Stomach (tissue), 9 donors: ENCODE results near the gene MYO1B. TPM values are rescaled to one million over a fixed set of nuclear protein-coding genes. Genes with fewer than 3 reads are reported as not detected.

Experiments
- DNase-seq, 2 donors: peaks; one replicate each; pipeline versions ENCODE4 v3.0.0 to v3.0.0-alpha.2; 2013 to 2019
- H3K27ac ChIP-seq, 5 donors: fragments of 200-600 bp in 4 of 5; sonication (generic) in 4 of 5; one replicate each; pipeline ENCODE4 v1.5.1; 2013 to 2019; ENCODE audit warnings: mild to moderate bottlenecking in 1 of 5, moderate library complexity in 1 of 5
- H3K27me3 ChIP-seq, 3 donors: fragments of 200-600 bp; sonication (generic); one replicate each; pipeline ENCODE4 v1.5.1; 2017 to 2019; ENCODE audit warnings: mixed run types in 1 of 3
- H3K36me3 ChIP-seq, 4 donors: fragments of 200-600 bp; sonication (generic); 1 replicate in 3 of 4; 2 replicates in 1 of 4; pipeline ENCODE4 v1.5.1; 2016 to 2019
- H3K4me1 ChIP-seq, 4 donors: fragments of 200-600 bp; sonication (generic); one replicate each; pipeline ENCODE4 v1.5.1; 2016 to 2019
- H3K4me3 ChIP-seq, 4 donors: fragments of 200-600 bp; sonication (generic) in 3 of 4; one replicate each; pipeline ENCODE4 v1.5.1; 2016 to 2019; ENCODE audit warnings: mild to moderate bottlenecking in 1 of 4
- H3K9me3 ChIP-seq, 4 donors: fragments of 200-600 bp; sonication (generic); one replicate each; pipeline ENCODE4 v1.5.1; 2016 to 2019
- CTCF ChIP-seq, 7 experiments: fragments of 450-650 bp in 4 of 7; fragments of 200-600 bp in 3 of 7; sonication (generic) in 3 of 7; IDR thresholded peaks; one replicate each; pipeline ENCODE4 v1.5.1; 2016 to 2019; ENCODE audit warnings: antibody characterized with exemption in 7 of 7, control low read depth in 2 of 7, mild to moderate bottlenecking in 1 of 7
- EP300 ChIP-seq: sonication (generic); formaldehyde crosslinking; IDR thresholded peaks from one replicate; pipeline ENCODE4 v1.6.1; 2017; ENCODE audit warnings: antibody characterized with exemption
- POLR2A ChIP-seq, 4 donors: fragments of 450-650 bp; IDR thresholded peaks; one replicate each; pipeline ENCODE4 v1.6.1; 2016; ENCODE audit warnings: antibody characterized with exemption in 4 of 4, control low read depth in 2 of 4, mild to moderate bottlenecking in 1 of 4, moderate library complexity in 1 of 4
- POLR2AphosphoS5 ChIP-seq, 3 donors: sonication (generic); formaldehyde crosslinking; IDR thresholded peaks; one replicate each; pipeline ENCODE4 v1.6.1; 2016; ENCODE audit warnings: antibody characterized with exemption in 3 of 3
- WGBS, 5 donors: extraction: QIAGEN DNeasy Blood & Tissue Kit in 3 of 5; methylation state at CpG; one replicate each; pipeline versions ENCODE4 v1.1.5 to v1.1.7; 2013 to 2018; 5-methylcytosine and 5-hydroxymethylcytosine counted together
- intact Hi-C: fragments of 100-400 bp; cut with DNase I; formaldehyde crosslinking; loops from one replicate; pipeline ENCODE4 v1.15.1; 2023; ENCODE audit warnings: low total_unique reads
- polyA plus RNA-seq, 3 donors: library from polyadenylated mRNA; stranded (reverse); fragments of 200-250 nt; gene quantifications; one replicate each; pipeline ENCODE4 v1.2.3, GENCODE V29; 2013
- total RNA-seq, 5 donors: library from RNA; depleted of rRNA; stranded (reverse); fragments of >200 nt; gene quantifications; one replicate each; pipeline versions ENCODE4 v1.1.0 to v1.2.3, GENCODE V29; 2014 to 2016
- donor health status: healthy with polysubstance abuse.
- donor health status: Bipolar disorder and iron deficiency.
- donor health status: healthy.

MYO1B gene
- total and polyA plus RNA-seq, 8 donors = 6.1 to 123 (median 16.4) TPM

DNA sequence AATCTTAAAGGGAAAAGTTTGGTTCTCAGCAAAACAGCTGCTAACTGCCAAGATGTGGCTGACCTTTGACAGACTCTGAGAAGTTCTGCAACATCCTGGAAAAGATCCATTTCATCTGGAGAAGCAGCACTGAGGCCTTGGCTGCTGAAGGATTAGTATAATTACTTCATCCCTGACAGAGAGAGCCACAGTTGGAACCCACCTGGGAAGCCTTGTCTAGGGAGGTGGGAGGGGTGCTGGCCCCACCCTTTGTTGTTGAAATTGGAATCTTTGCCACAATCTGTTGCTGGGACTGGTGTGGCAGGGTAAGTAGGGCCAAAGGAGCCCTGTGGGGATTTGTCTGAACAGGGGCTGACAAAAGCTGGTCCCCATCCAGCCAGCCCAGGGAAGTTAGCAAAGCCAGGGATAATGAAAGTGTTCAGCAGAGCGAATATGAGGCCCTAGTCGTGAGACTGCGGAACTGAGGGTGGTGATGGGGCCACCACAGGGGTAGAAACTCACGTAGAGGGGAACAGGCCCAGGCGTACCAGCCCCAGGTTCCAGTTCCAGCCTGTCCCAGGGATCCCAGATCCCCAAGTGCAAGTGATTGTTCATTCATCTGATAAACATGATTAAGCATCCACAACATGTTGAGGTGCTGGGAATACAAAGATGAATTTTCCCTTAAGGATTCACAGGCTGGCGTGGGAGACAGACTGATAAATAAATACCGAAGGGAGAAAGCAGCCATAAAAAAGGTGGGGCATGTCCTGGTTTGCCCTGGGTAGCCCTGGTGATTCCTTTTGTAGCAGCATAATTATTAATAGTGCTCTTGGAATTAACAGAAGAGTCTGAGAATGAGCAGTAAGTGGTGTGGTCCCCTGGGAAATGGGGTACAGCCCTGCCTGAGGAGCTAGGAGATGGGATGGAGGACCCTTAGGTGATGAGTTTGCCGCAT is 60.0 kb downstream of the MYO1B start:
- DNase-seq = peak in 1 of 2 donors; percentile 83
- no peaks in the 10 kb centered on the region for H3K36me3 ChIP-seq
- H3K4me1 ChIP-seq = peaks cover 11 to 30% (median 22%) of the 10 kb centered on the region in 4 donors
- WGBS, 5 donors = 70 to 86% (median 81%) methylated on average over 8 of the region's 8 CpGs
- TF ChIP-seq EP300 = no peak
- peak in 2 of 3 donors; percentile 20 to 60 for TF ChIP-seq POLR2AphosphoS5 (IDR thresholded peaks at IDR 0.05)
- TF ChIP-seq POLR2A (IDR thresholded peaks at IDR 0.05) = no peak
- peak overlapping the region; percentile 36 to 83 (median 64) for H3K27ac ChIP-seq
- no peaks in the 10 kb centered on the region for H3K9me3 ChIP-seq
- no peaks in the 10 kb centered on the region for H3K27me3 ChIP-seq
- no peak overlapping the region for H3K4me3 ChIP-seq
- intact Hi-C loops = no loop called here

- Histone ChIP-seq H3K4me1 (peaks cover 11 to 25% (median 18%) of the 10 kb centered on the region in 4 donors), H3K9me3 (no peaks in the 10 kb centered on the region), H3K36me3 (no peaks in the 10 kb centered on the region), H3K4me3 (no peak overlapping the region), H3K27ac (no peak overlapping the region), H3K27me3 (no peaks in the 10 kb centered on the region)
- no peak for DNase-seq
- intact Hi-C loops = no loop called here
- WGBS, 5 donors = 64 to 92% (median 91%) methylated on average over 2 of the region's 2 CpGs
- TF ChIP-seq CTCF (IDR thresholded peaks at IDR 0.05) (no peak), POLR2AphosphoS5 (IDR thresholded peaks at IDR 0.05) (no peak), POLR2A (IDR thresholded peaks at IDR 0.05) (no peak)
Observed at GRCh38 chr2:191308026-191308425, 62.8 kb downstream of the MYO1B start.

- intact Hi-C loops = no loop called here
- Histone ChIP-seq H3K27me3 (no peaks in the 10 kb centered on the region), H3K4me3 (no peak overlapping the region), H3K27ac (peak overlapping the region in 1 of 5 donors; percentile 33), H3K4me1 (no peaks in the 10 kb centered on the region), H3K36me3 (no peaks in the 10 kb centered on the region), H3K9me3 (no peaks in the 10 kb centered on the region)
- TF ChIP-seq CTCF (IDR thresholded peaks at IDR 0.05) (no peak), POLR2A (IDR thresholded peaks at IDR 0.05) (no peak), EP300 (no peak), POLR2AphosphoS5 (IDR thresholded peaks at IDR 0.05) (no peak)
- no peak for DNase-seq
- WGBS, 5 donors = 90 to 98% (median 95%) methylated on average over 4 of the region's 4 CpGs
Observed at GRCh38 chr2:191311156-191311555, 66.0 kb downstream of the MYO1B start.

GRCh38 chr2:191311627-191312026 is 66.4 kb downstream of the MYO1B start:
- Histone ChIP-seq H3K4me1 (no peaks in the 10 kb centered on the region), H3K36me3 (no peaks in the 10 kb centered on the region), H3K4me3 (no peak overlapping the region), H3K27ac (peak overlapping the region in 2 of 5 donors; percentile 33 to 46), H3K27me3 (no peaks in the 10 kb centered on the region), H3K9me3 (no peaks in the 10 kb centered on the region)
- TF ChIP-seq POLR2AphosphoS5 (IDR thresholded peaks at IDR 0.05) (peak in 2 of 3 donors; percentile 26 to 68), CTCF (IDR thresholded peaks at IDR 0.05) (no peak)
- intact Hi-C loops = no loop called here
- peak in 1 of 2 donors; percentile 83 for DNase-seq
- WGBS, 5 donors = 41 to 70% (median 56%) methylated on average over 1 of the region's 1 CpG

DNA sequence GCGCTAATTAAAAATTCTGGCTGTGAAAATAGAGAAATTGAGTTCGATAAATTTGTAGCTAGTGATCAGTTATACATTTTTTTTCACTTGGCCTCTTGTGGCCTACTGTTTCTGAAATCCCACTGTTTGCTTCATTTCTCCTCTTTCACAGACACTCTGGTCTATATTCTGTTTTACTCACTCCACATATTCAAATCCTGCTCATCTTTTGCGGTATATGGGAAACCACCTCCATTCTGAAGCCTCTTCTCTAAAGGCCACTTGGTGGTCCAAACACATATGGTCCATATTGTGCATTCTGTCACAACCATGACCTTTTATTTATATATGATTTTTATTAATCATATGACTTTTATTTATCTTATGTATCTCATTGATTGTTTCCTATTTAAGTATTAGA is 67.0 kb downstream of the MYO1B start:
- H3K27me3 ChIP-seq = no peaks in the 10 kb centered on the region
- H3K4me1 ChIP-seq = no peaks in the 10 kb centered on the region
- H3K9me3 ChIP-seq = no peaks in the 10 kb centered on the region
- TF ChIP-seq POLR2A (IDR thresholded peaks at IDR 0.05) (no peak), EP300 (no peak), CTCF (IDR thresholded peaks at IDR 0.05) (no peak), POLR2AphosphoS5 (IDR thresholded peaks at IDR 0.05) (no peak)
- no peak overlapping the region for H3K4me3 ChIP-seq
- WGBS, 5 donors = 94 to 98% (median 95%) methylated on average over 3 of the region's 3 CpGs
- H3K36me3 ChIP-seq = no peaks in the 10 kb centered on the region
- DNase-seq = no peak
- peak overlapping the region in 2 of 5 donors; percentile 33 to 46 for H3K27ac ChIP-seq
- intact Hi-C loops = no loop called here
